H1 (cell line): Measurements from ENCODE around the gene FLT4. TPM values are rescaled to one million over a fixed set of nuclear protein-coding genes. Genes with fewer than 3 reads are reported as not detected.
A peak's percentile ranks its signal among the peaks of the same experiment; 100 is the strongest.

ENCODE experiments used
- CTCF ChIA-PET: fragments of 300-600 bp; sonication (Branson Sonifier 250); formaldehyde crosslinking; loops from one replicate; lab custom pipeline; 2021; ENCODE audit not compliant: partially characterized antibody; lab: Charles Lee
- POLR2A ChIA-PET: fragments of 300-600 bp; sonication (Branson Sonifier 250); formaldehyde crosslinking; loops from one replicate; lab custom pipeline; 2021; ENCODE audit warnings: inconsistent platforms; ENCODE audit not compliant: partially characterized antibody; lab: Charles Lee
- DNase-seq, 2 experiments: peaks; one replicate each; pipeline versions ENCODE4 v3.0.0 to v3.0.0-alpha.2; 2010 to 2022; ENCODE audit warnings: low spot score in 2 of 2, low read depth in 1 of 2, mixed read lengths in 1 of 2
- FAIRE-seq: peaks from 2 replicates; lab custom pipeline; 2011; peaks lifted over from hg19 to GRCh38; lab: Jason Lieb, UNC
- H2AFZ ChIP-seq: 2 replicates; pipeline ENCODE4 v1.8.1; 2012; ENCODE audit warnings: low read length, inconsistent platforms
- H2AK5ac ChIP-seq: 2 replicates; pipeline ENCODE4 v1.6.1; 2013; ENCODE audit warnings: low read depth, low read length
- H2BK120ac ChIP-seq: replicated peaks from 2 replicates; pipeline ENCODE3; 2013; ENCODE audit warnings: low read depth, low read length, inconsistent platforms
- H2BK12ac ChIP-seq: 2 replicates; pipeline ENCODE4 v1.6.1; 2013; ENCODE audit warnings: low read depth, low read length
- H2BK15ac ChIP-seq: 2 replicates; pipeline ENCODE4 v1.6.1; 2013; ENCODE audit warnings: low read length
- H2BK20ac ChIP-seq: 2 replicates; pipeline ENCODE4 v1.6.1; 2013; ENCODE audit warnings: low read length
- H2BK5ac ChIP-seq: 2 replicates; pipeline ENCODE4 v1.6.1; 2013; ENCODE audit warnings: low read depth, low read length
- H3K14ac ChIP-seq: 2 replicates; pipeline ENCODE4 v1.6.1; 2013; ENCODE audit warnings: inconsistent platforms; ENCODE audit not compliant: insufficient read length
- H3K18ac ChIP-seq: 2 replicates; pipeline ENCODE4 v1.6.1; 2013; ENCODE audit warnings: low read length; ENCODE audit errors: extremely low read depth
- H3K23ac ChIP-seq: 2 replicates; pipeline ENCODE4 v1.6.1; 2013; ENCODE audit warnings: inconsistent platforms; ENCODE audit not compliant: insufficient read length
- H3K23me2 ChIP-seq: 2 replicates; pipeline ENCODE4 v1.6.1; 2013; ENCODE audit warnings: low read depth, low read length
- H3K27ac ChIP-seq: 2 replicates; pipeline ENCODE4 v1.6.1; 2011; ENCODE audit warnings: low read depth, low read length, inconsistent platforms
- H3K27me3 ChIP-seq, 4 experiments: replicated peaks in 1 of 4; 1 replicate in 1 of 4; 2 replicates in 3 of 4; pipeline versions ENCODE4 v1.6.1 to v1.8.1; 2011 to 2013; ENCODE audit warnings: low read length in 3 of 4, mild to moderate bottlenecking in 3 of 4, inconsistent platforms in 2 of 4, mixed read lengths in 2 of 4, moderate library complexity in 1 of 4; ENCODE audit not compliant: control insufficient read depth in 3 of 4, insufficient read depth in 3 of 4; ENCODE audit errors: extremely low read depth in 1 of 4
- H3K36me3 ChIP-seq, 4 experiments: 2 replicates each; pipeline versions ENCODE4 v1.6.1 to v1.8.1; 2011 to 2013; ENCODE audit warnings: mild to moderate bottlenecking in 4 of 4, low read length in 3 of 4, moderate library complexity in 2 of 4, control low read depth in 1 of 4, inconsistent platforms in 1 of 4; ENCODE audit not compliant: insufficient read depth in 4 of 4, control insufficient read depth in 2 of 4
- H3K4ac ChIP-seq: replicated peaks from 2 replicates; pipeline ENCODE3; 2013; ENCODE audit warnings: low read length, low read depth, mixed read lengths, inconsistent platforms; ENCODE audit not compliant: insufficient read length
- H3K4me1 ChIP-seq, 4 experiments: replicated peaks in 1 of 4; 1 replicate in 1 of 4; 2 replicates in 3 of 4; pipeline versions ENCODE4 v1.6.1 to v1.8.1; 2011 to 2013; ENCODE audit warnings: low read length in 3 of 4, inconsistent platforms in 2 of 4, mixed read lengths in 1 of 4; ENCODE audit not compliant: insufficient read depth in 4 of 4, control insufficient read depth in 3 of 4
- H3K4me2 ChIP-seq, 2 experiments: 2 replicates each; pipeline versions ENCODE4 v1.6.1 to v1.8.1; 2011 to 2013; ENCODE audit warnings: low read depth in 2 of 2, low read length in 2 of 2, control low read depth in 1 of 2, inconsistent platforms in 1 of 2, mild to moderate bottlenecking in 1 of 2; ENCODE audit not compliant: insufficient read depth in 1 of 2
- H3K4me3 ChIP-seq, 4 experiments: fragments of 200-600, 300-600 bp in 1 of 4; sonication (generic), shearing (Covaris generic), sonication (Bioruptor Twin) in 1 of 4; 2 replicates each; pipeline versions ENCODE4 v1.5.1 to v1.8.1; 2011 to 2016; ENCODE audit warnings: low read length in 4 of 4, low read depth in 3 of 4, control low read depth in 2 of 4, inconsistent platforms in 2 of 4, mild to moderate bottlenecking in 2 of 4, mixed read lengths in 1 of 4, moderate library complexity in 1 of 4; ENCODE audit not compliant: insufficient read depth in 2 of 4; ENCODE audit errors: extremely low read depth in 1 of 4
- H3K56ac ChIP-seq: replicated peaks from 2 replicates; pipeline ENCODE3; 2013; ENCODE audit warnings: low read depth, mild to moderate bottlenecking, mixed read lengths, low read length, inconsistent platforms; ENCODE audit not compliant: insufficient read length
- H3K79me1 ChIP-seq: 2 replicates; pipeline ENCODE4 v1.6.1; 2013; ENCODE audit warnings: low read depth, low read length, control low read depth
- H3K79me2 ChIP-seq, 2 experiments: 2 replicates each; pipeline versions ENCODE4 v1.6.1 to v1.8.1; 2012 to 2013; ENCODE audit warnings: low read length in 2 of 2, mild to moderate bottlenecking in 2 of 2, inconsistent platforms in 1 of 2; ENCODE audit not compliant: insufficient read depth in 2 of 2, control insufficient read depth in 1 of 2
- H3K9ac ChIP-seq, 4 experiments: replicated peaks in 1 of 4; 1 replicate in 1 of 4; 2 replicates in 3 of 4; pipeline versions ENCODE4 v1.6.1 to v1.8.1; 2011 to 2013; ENCODE audit warnings: low read depth in 3 of 4, low read length in 3 of 4, control low read depth in 2 of 4, mild to moderate bottlenecking in 2 of 4, moderate library complexity in 2 of 4, inconsistent platforms in 1 of 4; ENCODE audit errors: extremely low read depth in 1 of 4
- H3K9me3 ChIP-seq, 2 experiments: 2 replicates each; pipeline versions ENCODE4 v1.6.1 to v1.8.1; 2012 to 2013; ENCODE audit warnings: mild to moderate bottlenecking in 2 of 2, moderate library complexity in 2 of 2, control low read depth in 1 of 2, inconsistent platforms in 1 of 2, low read depth in 1 of 2, low read length in 1 of 2, mixed read lengths in 1 of 2; ENCODE audit not compliant: insufficient read depth in 2 of 2
- H4K20me1 ChIP-seq, 2 experiments: replicated peaks in 1 of 2; 2 replicates each; pipeline versions ENCODE3 to v1.8.1; 2011 to 2013; ENCODE audit warnings: inconsistent platforms in 2 of 2, low read length in 2 of 2, mild to moderate bottlenecking in 1 of 2; ENCODE audit not compliant: insufficient read depth in 2 of 2, control insufficient read depth in 1 of 2
- H4K5ac ChIP-seq: 2 replicates; pipeline ENCODE4 v1.6.1; 2013; ENCODE audit warnings: low read length, low read depth, mixed read lengths, inconsistent platforms; ENCODE audit not compliant: insufficient read length
- H4K8ac ChIP-seq: 2 replicates; pipeline ENCODE4 v1.8.0; 2013; ENCODE audit warnings: mild to moderate bottlenecking, moderate library complexity, low read length, inconsistent platforms; ENCODE audit not compliant: insufficient read depth; ENCODE audit errors: extremely low read depth
- H4K91ac ChIP-seq: replicated peaks from 2 replicates; pipeline ENCODE3; 2013; ENCODE audit warnings: low read length, mixed read lengths, inconsistent platforms; ENCODE audit not compliant: insufficient read length
- CHD2 ChIP-seq: IDR thresholded peaks from 2 replicates; pipeline ENCODE4 v1.6.1; 2012; ENCODE audit warnings: low read length, improper control_type of control experiment
- KDM5A ChIP-seq: fragments of 200-600 bp; IDR thresholded peaks from 2 replicates; pipeline ENCODE4 v1.7.1; 2012; ENCODE audit warnings: mild to moderate bottlenecking, low read length, inconsistent platforms, mixed read lengths
- POLR2AphosphoS5 ChIP-seq: IDR thresholded peaks from 2 replicates; pipeline ENCODE4 v1.6.1; 2011; ENCODE audit warnings: low read depth, low read length
- SAP30 ChIP-seq: fragments of 300-600 bp; sonication (generic); IDR thresholded peaks from 2 replicates; pipeline ENCODE4 v1.7.1; 2012; ENCODE audit warnings: low read length, moderate library complexity, mild to moderate bottlenecking, inconsistent platforms; ENCODE audit not compliant: insufficient read depth, insufficient replicate concordance
- WGBS, 2 experiments: shearing (Covaris generic) in 1 of 2; methylation state at CpG; one replicate each; pipeline versions ENCODE4 v1.1.6 to v1.1.7; 2013 to 2015; ENCODE audit warnings: low lambda C conversion rate in 2 of 2, mixed read lengths in 2 of 2, inconsistent platforms in 1 of 2, low coverage in 1 of 2, missing lambda C conversion rate in 1 of 2; ENCODE audit not compliant: insufficient replicate concordance in 2 of 2, insufficient coverage in 1 of 2, insufficient read length in 1 of 2; ENCODE audit errors: extremely low coverage in 1 of 2, missing lambda C conversion rate in 1 of 2; 5-methylcytosine and 5-hydroxymethylcytosine counted together
- polyA plus RNA-seq, 7 experiments: library from polyadenylated mRNA; depleted of rRNA in 3 of 7; stranded (reverse) in 5 of 7; unstranded in 2 of 7; fragments of >200 nt in 5 of 7; fragments of 200-250 nt in 2 of 7; gene quantifications; 1 replicate in 5 of 7; 2 replicates in 1 of 7; 4 replicates in 1 of 7; pipeline versions ENCODE4 v1.2.1 to v1.2.3, GENCODE V29; 2011 to 2013; ENCODE audit warnings: missing spikeins in 2 of 7, mixed read lengths in 2 of 7
- total RNA-seq: library from RNA; stranded (reverse); fragmentation: NEBNext Ultra II Directional; extraction: Animal tissue kit (Norgen Biotek cat#: 25700); gene quantifications from 2 replicates; pipeline ENCODE4 v1.2.1, GENCODE V29; 2021

Gene FLT4
- total and polyA plus RNA-seq, 2 of the 8 experiments (the other 6 are each of a cell fraction or from before 2014, with no cell fraction given) = 6.5 to 7.7 TPM

- no peaks in the 10 kb centered on the region; a peak in 1 of 7 replicates for H3K27me3 ChIP-seq
- H3K23me2 ChIP-seq = no peaks in the 10 kb centered on the region; the same call in 1 of the 2 replicates
- no peaks in the 10 kb centered on the region for H3K79me2 ChIP-seq
- no peak overlapping the region for H2BK120ac ChIP-seq
- H3K14ac ChIP-seq = no peak overlapping the region
- no peak overlapping the region for H3K4me2 ChIP-seq
- H2BK5ac ChIP-seq = no peak overlapping the region
- no peak overlapping the region for H2AFZ ChIP-seq
- H3K79me1 ChIP-seq = no peaks in the 10 kb centered on the region
- no peak overlapping the region for H3K27ac ChIP-seq
- no peak overlapping the region for H3K9ac ChIP-seq
- no peak overlapping the region for H2BK15ac ChIP-seq
- no peaks in the 10 kb centered on the region for H4K20me1 ChIP-seq
- ChIA-PET CTCF (interaction anchor here (0.7 to 2.6 kb wide), 7 partner anchors 8 to 301 kb away, joined by 3 to 8 read pairs (median 7); no protein-coding TSS in a partner anchor), POLR2A (no interaction called here)
- 86% methylated on average over 19 of the region's 25 CpGs; no CpG with 5 or more reads in 1 of the 2 experiments for WGBS, 2 experiments
- H3K4me3 ChIP-seq = no peak overlapping the region
- no peaks in the 10 kb centered on the region for H3K9me3 ChIP-seq
- TF ChIP-seq CHD2 = no peak
- TF ChIP-seq KDM5A = no peak
- TF ChIP-seq SAP30 = no peak
- no peak for TF ChIP-seq POLR2AphosphoS5
- no peaks in the 10 kb centered on the region for H3K36me3 ChIP-seq
- peak overlapping the region; percentile 65 for H4K91ac ChIP-seq
- H3K18ac ChIP-seq = no peak overlapping the region
- FAIRE-seq (no peak), DNase-seq (no peak)
- no peak overlapping the region for H4K5ac ChIP-seq
- H2AK5ac ChIP-seq = no peak overlapping the region
- no peak overlapping the region for H4K8ac ChIP-seq
- no peak overlapping the region for H2BK12ac ChIP-seq
- H3K4me1 ChIP-seq = peaks cover 0 to 6% (median 2%) of the 10 kb centered on the region in 4 experiments; a peak in 4 of 7 replicates
- no peak overlapping the region for H2BK20ac ChIP-seq
- H3K56ac ChIP-seq = no peak overlapping the region
- H3K23ac ChIP-seq = no peak overlapping the region
- no peak overlapping the region for H3K4ac ChIP-seq
These were observed 19.5 kb downstream of the FLT4 start for GRCh38 chr5:180629831-180630382.
